ENCODE results near the gene NRIP1.

Gene NRIP1

DNA sequence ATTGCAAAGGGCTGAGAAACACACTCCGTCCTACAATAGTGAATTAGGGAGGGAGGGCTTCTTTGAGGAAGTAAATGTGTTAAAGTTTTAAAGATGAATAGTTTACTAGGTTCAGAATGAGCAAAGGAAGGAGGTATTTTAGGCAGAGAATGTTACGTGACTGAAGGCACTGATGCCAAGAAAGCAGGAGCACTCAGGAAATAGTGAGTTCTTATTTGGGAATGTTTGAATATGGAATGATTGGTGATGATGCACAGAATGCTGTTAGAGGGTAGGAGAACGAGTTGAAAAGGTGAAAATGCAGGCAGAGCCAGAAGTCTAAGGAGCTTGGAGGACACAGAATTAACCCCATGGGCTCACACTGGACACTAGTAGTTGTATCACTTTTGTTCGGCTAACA is 108.0 kb downstream of the NRIP1 start:
- in situ Hi-C loops (cut with HindIII; ENCODE audit: low sequenced_read_pairs): no loop called here
- TF ChIP-seq, protein P1, sequence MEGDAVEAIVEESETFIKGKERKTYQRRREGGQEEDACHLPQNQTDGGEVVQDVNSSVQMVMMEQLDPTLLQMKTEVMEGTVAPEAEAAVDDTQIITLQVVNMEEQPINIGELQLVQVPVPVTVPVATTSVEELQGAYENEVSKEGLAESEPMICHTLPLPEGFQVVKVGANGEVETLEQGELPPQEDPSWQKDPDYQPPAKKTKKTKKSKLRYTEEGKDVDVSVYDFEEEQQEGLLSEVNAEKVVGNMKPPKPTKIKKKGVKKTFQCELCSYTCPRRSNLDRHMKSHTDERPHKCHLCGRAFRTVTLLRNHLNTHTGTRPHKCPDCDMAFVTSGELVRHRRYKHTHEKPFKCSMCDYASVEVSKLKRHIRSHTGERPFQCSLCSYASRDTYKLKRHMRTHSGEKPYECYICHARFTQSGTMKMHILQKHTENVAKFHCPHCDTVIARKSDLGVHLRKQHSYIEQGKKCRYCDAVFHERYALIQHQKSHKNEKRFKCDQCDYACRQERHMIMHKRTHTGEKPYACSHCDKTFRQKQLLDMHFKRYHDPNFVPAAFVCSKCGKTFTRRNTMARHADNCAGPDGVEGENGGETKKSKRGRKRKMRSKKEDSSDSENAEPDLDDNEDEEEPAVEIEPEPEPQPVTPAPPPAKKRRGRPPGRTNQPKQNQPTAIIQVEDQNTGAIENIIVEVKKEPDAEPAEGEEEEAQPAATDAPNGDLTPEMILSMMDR (IDR thresholded peaks at IDR 0.05; ENCODE audit: low read depth, low read length, missing control alignments): no peak
- H3K4me3 ChIP-seq (ENCODE audit: low read depth, low read length): no peak overlapping the region
- no peak for DNase-seq (ENCODE audit: low read depth)

DNA sequence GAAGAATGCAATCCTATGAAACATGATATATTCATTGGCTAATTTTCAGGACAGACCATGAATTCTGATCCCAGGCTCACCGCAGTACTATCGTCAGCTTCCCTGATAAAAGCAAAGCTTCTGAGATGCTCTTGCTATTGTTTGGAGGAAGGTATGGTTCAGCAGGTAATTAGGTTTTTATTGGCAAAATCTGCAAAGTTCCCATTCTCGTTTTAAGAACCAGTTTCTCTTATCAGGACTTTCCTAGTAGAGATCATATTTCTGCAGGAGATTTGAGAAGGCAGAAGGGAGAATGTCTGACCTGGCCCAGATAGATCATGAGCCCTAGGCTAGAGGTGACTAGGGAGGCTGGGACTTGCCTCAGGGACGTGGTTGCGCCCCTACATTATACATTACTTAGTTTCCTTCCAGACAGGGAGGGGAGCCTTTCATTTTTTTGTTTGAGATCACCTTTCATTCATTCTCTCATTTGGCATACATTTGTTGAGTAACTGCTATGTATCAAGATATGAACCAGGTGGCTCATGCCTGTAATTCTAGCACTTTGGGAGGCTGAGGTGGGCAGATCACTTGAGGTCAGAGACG is 108.8 kb downstream of the NRIP1 start:
- DNase-seq (ENCODE audit: low read depth): no peak
- no peak overlapping the region for H3K4me3 ChIP-seq (ENCODE audit: low read depth, low read length)
- TF ChIP-seq, protein P1 (IDR thresholded peaks at IDR 0.05; ENCODE audit: low read depth, low read length, missing control alignments): no peak
- in situ Hi-C loops (cut with HindIII; ENCODE audit: low sequenced_read_pairs): no loop called here

DNA sequence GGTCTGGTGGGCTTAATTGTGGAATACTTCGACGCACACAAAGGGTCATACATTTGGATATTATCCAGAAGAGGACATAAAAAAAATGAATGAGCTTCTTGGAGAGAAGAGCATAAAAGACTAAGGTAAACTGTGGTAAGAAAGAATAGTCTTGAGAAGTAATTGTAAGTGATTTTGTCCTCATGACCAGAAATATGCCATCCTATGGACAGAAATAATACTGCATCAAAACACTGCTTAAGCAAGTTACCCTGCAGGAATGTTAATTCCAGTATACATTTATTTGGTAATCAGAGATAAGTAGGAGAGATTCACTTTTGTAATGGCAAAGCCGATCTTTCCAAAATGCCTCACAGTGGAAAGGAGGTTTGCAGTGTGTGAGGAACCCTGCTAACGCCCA is 111.9 kb downstream of the NRIP1 start:
- no peak overlapping the region for H3K4me3 ChIP-seq (ENCODE audit: low read depth, low read length)
- in situ Hi-C loops (cut with HindIII; ENCODE audit: low sequenced_read_pairs): no loop called here
- TF ChIP-seq, protein P1 (IDR thresholded peaks at IDR 0.05; ENCODE audit: low read depth, low read length, missing control alignments): no peak
- DNase-seq (ENCODE audit: low read depth): no peak

DNA sequence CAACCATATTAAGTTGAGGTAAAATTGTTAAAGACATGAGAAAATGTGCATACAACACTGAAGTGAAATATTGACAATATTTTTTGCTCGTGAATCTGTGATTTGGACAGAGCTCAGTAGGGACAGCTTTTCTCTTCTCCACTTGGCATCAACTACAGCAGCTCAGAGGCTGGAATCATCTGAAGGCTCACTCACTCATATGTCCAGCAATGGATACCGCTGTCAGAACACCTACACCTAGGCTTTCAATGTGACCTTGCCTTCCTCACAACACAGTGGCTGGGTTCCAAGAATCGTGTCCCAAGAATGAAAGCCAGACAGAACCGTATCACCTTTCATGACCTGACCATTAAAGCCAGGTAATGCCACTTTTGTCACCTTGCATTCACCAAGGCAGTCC is 115.2 kb downstream of the NRIP1 start:
- DNase-seq (ENCODE audit: low read depth): no peak
- TF ChIP-seq, protein P1 (IDR thresholded peaks at IDR 0.05; ENCODE audit: low read depth, low read length, missing control alignments): no peak
- in situ Hi-C loops (cut with HindIII; ENCODE audit: low sequenced_read_pairs): no loop called here

DNA sequence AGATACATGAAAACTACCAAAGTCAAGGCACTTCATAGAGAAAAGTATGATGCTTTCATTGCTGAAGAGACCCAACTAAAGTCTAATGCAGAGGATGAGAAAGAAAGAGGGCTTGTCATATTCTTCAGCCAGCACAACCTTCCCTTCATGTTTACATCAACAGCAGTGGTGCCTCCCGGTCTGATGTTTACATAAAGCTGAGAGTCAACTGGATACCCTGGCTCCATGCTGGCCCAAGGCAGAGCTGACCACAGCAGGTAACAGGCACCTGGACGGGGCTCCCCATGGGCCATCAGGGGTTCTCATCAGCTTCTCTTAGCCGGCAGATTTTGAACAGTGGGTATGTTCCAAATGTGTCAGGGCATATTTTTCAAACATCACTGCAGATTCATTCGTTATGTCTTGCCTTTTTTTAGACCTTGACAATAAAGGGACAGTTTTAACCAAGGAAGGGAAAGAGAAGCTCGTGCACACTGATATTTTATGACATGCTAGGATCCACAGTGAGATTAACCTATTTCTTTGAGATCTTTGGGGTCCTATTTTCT is 117.1 kb downstream of the NRIP1 start:
- in situ Hi-C loops (cut with HindIII; ENCODE audit: low sequenced_read_pairs): no loop called here
- no peak for DNase-seq (ENCODE audit: low read depth)
- H3K4me3 ChIP-seq (ENCODE audit: low read depth, low read length): no peak overlapping the region
- TF ChIP-seq, protein P1 (IDR thresholded peaks at IDR 0.05; ENCODE audit: low read depth, low read length, missing control alignments): no peak

More for the DNA sequence above, 115.2 kb downstream of the NRIP1 start:
- no peak overlapping the region for H3K4me3 ChIP-seq (ENCODE audit: low read depth, low read length)

DNA sequence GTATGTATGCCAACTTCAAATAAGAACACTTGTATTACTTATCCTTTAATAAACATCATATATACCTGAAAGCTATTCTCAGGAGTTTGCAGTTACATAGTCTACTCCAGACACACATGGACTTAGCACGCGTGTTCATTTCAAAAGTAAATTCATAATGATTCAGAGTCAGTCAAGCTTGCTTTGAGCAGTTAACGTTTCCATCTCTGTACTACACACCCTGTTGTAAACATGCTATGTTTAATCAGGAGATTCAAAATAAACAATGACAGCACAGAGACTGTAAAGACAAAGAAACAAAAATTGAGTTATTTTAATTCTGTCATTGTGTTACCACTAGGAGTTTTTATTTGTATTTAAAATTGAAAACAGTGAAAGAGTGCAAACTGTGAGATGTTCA is 119.6 kb downstream of the NRIP1 start:
- TF ChIP-seq, protein P1 (IDR thresholded peaks at IDR 0.05; ENCODE audit: low read depth, low read length, missing control alignments): no peak
- H3K4me3 ChIP-seq (ENCODE audit: low read depth, low read length): no peak overlapping the region
- DNase-seq (ENCODE audit: low read depth): no peak
- in situ Hi-C loops (cut with HindIII; ENCODE audit: low sequenced_read_pairs): no loop called here

Data from astrocyte of the cerebellum (primary cell).